ENCODE data around the gene NFIB. TPM values are rescaled to one million over a fixed set of nuclear protein-coding genes. Genes with fewer than 3 reads are reported as not detected.

NFIB gene
- total and polyA plus RNA-seq, 2 of the 4 experiments (the other 2 are of a cell fraction) = 1.4 to 2.0 TPM

- Histone ChIP-seq H3K27ac (ENCODE audit: insufficient read depth, low read length) (no peak overlapping the region), H3K9me3 (ENCODE audit: control insufficient read depth, insufficient read depth, low read length) (no peaks in the 10 kb centered on the region), H4K5ac (ENCODE audit: low read depth, low read length) (no peak overlapping the region), H3K23ac (ENCODE audit: low read depth, low read length) (no peak overlapping the region), H2AK9ac (replicated peaks; ENCODE audit: low read depth, low read length, poor library complexity) (no peak overlapping the region), H2BK5ac (ENCODE audit: low read depth, low read length, poor library complexity, severe bottlenecking) (no peak overlapping the region), H4K91ac (ENCODE audit: insufficient read depth, low read depth, low read length) (no peak overlapping the region), H2AFZ (replicated peaks; ENCODE audit: low read length, poor library complexity) (no peak overlapping the region), H2BK15ac (ENCODE audit: low read depth, low read length) (no peak overlapping the region), H3K14ac (replicated peaks; ENCODE audit: low read depth, low read length) (no peak overlapping the region), H3K4me2 (ENCODE audit: low read depth, low read length) (no peak overlapping the region), H2AK5ac (ENCODE audit: low read depth, low read length) (no peak overlapping the region), H3K18ac (ENCODE audit: low read depth, low read length) (no peak overlapping the region), H3K4me3 (ENCODE audit: insufficient read depth, low read depth, low read length) (no peak overlapping the region), H3K4me1 (ENCODE audit: control insufficient read depth, insufficient read depth, low read length) (no peaks in the 10 kb centered on the region), H2BK120ac (ENCODE audit: low read depth, low read length) (no peak overlapping the region), H3K79me1 (ENCODE audit: low read depth in 1 of 2, low read length in 2 of 2) (no peaks in the 10 kb centered on the region), H3K9me1 (ENCODE audit: insufficient read depth, low read length) (no peaks in the 10 kb centered on the region), H3K36me3 (ENCODE audit: control insufficient read depth, insufficient read depth, low read length) (no peaks in the 10 kb centered on the region), H4K8ac (ENCODE audit: low read depth in 2 of 2, low read length in 2 of 2) (no peak overlapping the region), H3K27me3 (ENCODE audit: control insufficient read depth, insufficient read depth, low read length) (0 out of 2 replicates have a peak, but pooled peaks cover 1% of the 10 kb centered on the region), H3K9ac (ENCODE audit: low read depth, low read length) (no peak overlapping the region), H2BK20ac (ENCODE audit: low read depth, low read length) (no peak overlapping the region), H3K56ac (ENCODE audit: extremely low read depth, insufficient read depth, low read length) (no peak overlapping the region), H4K20me1 (ENCODE audit: insufficient read depth, low read length) (no peaks in the 10 kb centered on the region), H3K4ac (ENCODE audit: low read depth, low read length) (no peak overlapping the region)
- TF ChIP-seq RFX5 (IDR thresholded peaks at IDR 0.05; ENCODE audit: low read depth, low read length) (no peak), RCOR1 (IDR thresholded peaks at IDR 0.05; ENCODE audit: insufficient replicate concordance, low read length) (no peak), MAFK (IDR thresholded peaks at IDR 0.05; ENCODE audit: low read depth, low read length) (no peak), CHD1 (IDR thresholded peaks at IDR 0.05; ENCODE audit: low read depth, low read length) (no peak), MXI1 (IDR thresholded peaks at IDR 0.05; ENCODE audit: borderline replicate concordance, low read depth, low read length) (no peak), FOS (IDR thresholded peaks at IDR 0.05; ENCODE audit: low read depth, low read length) (no peak), CEBPB (IDR thresholded peaks at IDR 0.05; ENCODE audit: low read depth, low read length) (no peak), NFE2L2 (IDR thresholded peaks at IDR 0.05; ENCODE audit: low read depth, low read length) (no peak), BHLHE40 (IDR thresholded peaks at IDR 0.05; ENCODE audit: low read depth, low read length) (no peak), SMC3 (IDR thresholded peaks at IDR 0.05; ENCODE audit: low read depth, low read length) (no peak), RAD21 (IDR thresholded peaks at IDR 0.05; ENCODE audit: low read length) (no peak), POLR2A (IDR thresholded peaks at IDR 0.05; ENCODE audit: low read depth, low read length) (no peak), ELK1 (IDR thresholded peaks at IDR 0.05; ENCODE audit: borderline replicate concordance, low read depth, low read length) (no peak), USF2 (IDR thresholded peaks at IDR 0.05; ENCODE audit: low read depth, low read length) (no peak)
- WGBS, 2 experiments (ENCODE audit: extremely low coverage in 2 of 2, insufficient read length in 1 of 2) = no CpG with 5 or more reads among the region's 1 CpG
- no TSS peak for BruUV-seq (replicated peaks)
- ATAC-seq (ENCODE audit: low read depth) = no peak
- intact Hi-C loops (cut with micrococcal nuclease) (no loop called here), in situ Hi-C loops (cut with MboI; ENCODE audit: low sequenced_read_pairs) (no loop called here), dilution Hi-C loops (cut with HindIII; ENCODE audit: low sequenced_read_pairs, unreplicated experiment) (no loop called here)
- ChIA-PET CTCF (no interaction called here), POLR2A (ENCODE audit: unreplicated experiment) (no interaction called here)
- no peak for DNase-seq
Measured at GRCh38 chr9:14155237-14155636, 158.7 kb downstream of the NFIB start.
